Fibroblast of pulmonary artery (primary cell): ENCODE measurements around the gene CLTB.

Source experiments
- DNase-seq: peaks from one replicate; pipeline ENCODE4 v3.0.0-alpha.2; 2010; ENCODE audit warnings: low read depth
- H3K4me3 ChIP-seq: replicated peaks from 2 replicates; pipeline ENCODE4 v1.5.1; 2011; ENCODE audit warnings: low read depth, mild to moderate bottlenecking, control low read depth, low read length, moderate library complexity
- CTCF ChIP-seq: IDR thresholded peaks from 2 replicates; pipeline ENCODE4 v1.5.1; 2011; ENCODE audit warnings: mild to moderate bottlenecking, control low read depth, low read length, inconsistent platforms; ENCODE audit errors: missing control alignments

The CLTB gene

GRCh38 chr5:176416965-176417364, 626 bp upstream of the CLTB start:
- no peak overlapping the region for H3K4me3 ChIP-seq
- no peak for TF ChIP-seq CTCF

GRCh38 chr5:176415240-176415951, 943 bp downstream of the CLTB start:
- peak overlapping the region; percentile 76 for H3K4me3 ChIP-seq
- DNase-seq: no peak
- TF ChIP-seq CTCF: no peak

More at GRCh38 chr5:176416965-176417364, 626 bp upstream of the CLTB start:
- no peak for DNase-seq

- no peak for TF ChIP-seq CTCF
- no peak for DNase-seq
- no peak overlapping the region for H3K4me3 ChIP-seq
These were observed 1.6 kb downstream of the CLTB start for GRCh38 chr5:176414704-176415103.

- no peak for DNase-seq
- no peak for TF ChIP-seq CTCF
- H3K4me3 ChIP-seq: no peak overlapping the region
These were observed 2.6 kb downstream of the CLTB start for GRCh38 chr5:176413709-176414191.

- DNase-seq: peak; percentile 14
- no peak for TF ChIP-seq CTCF
- H3K4me3 ChIP-seq: no peak overlapping the region
These were observed 3.1 kb downstream of the CLTB start for GRCh38 chr5:176413255-176413565.

- no peak overlapping the region for H3K4me3 ChIP-seq
- no peak for DNase-seq
- no peak for TF ChIP-seq CTCF
These were observed 3.7 kb downstream of the CLTB start for GRCh38 chr5:176412517-176413254.
